Prostate gland (tissue), 2 donors: ENCODE data around the gene MINAR2. TPM values are rescaled to one million over a fixed set of nuclear protein-coding genes. Genes with fewer than 3 reads are reported as not detected.

Experiments used
- DNase-seq: peaks from one replicate; pipeline ENCODE4 v3.0.0-alpha.2; 2019; ENCODE audit warnings: low spot score
- H3K27ac ChIP-seq, 2 donors: fragments of 200-600 bp; sonication (generic); 2 replicates each; pipeline ENCODE4 v1.5.1; 2017 to 2019
- H3K27me3 ChIP-seq: fragments of 200-600 bp; sonication (generic); replicated peaks from 2 replicates; pipeline ENCODE4 v1.5.1; 2019; ENCODE audit not compliant: insufficient read depth
- H3K36me3 ChIP-seq, 2 donors: fragments of 200-600 bp; sonication (generic); 1 replicate in 1 of 2; 2 replicates in 1 of 2; pipeline versions ENCODE4 v1.5.1 to v1.8.1; 2017 to 2019
- H3K4me1 ChIP-seq: fragments of 200-600 bp; sonication (generic); replicated peaks from 2 replicates; pipeline ENCODE4 v1.5.1; 2019
- H3K4me3 ChIP-seq, 2 donors: fragments of 200-600 bp; sonication (generic); 2 replicates each; pipeline ENCODE4 v1.5.1; 2017 to 2019
- H3K9me3 ChIP-seq: fragments of 200-600 bp; sonication (generic); 2 replicates; pipeline ENCODE4 v1.5.1; 2017
- POLR2A ChIP-seq: fragments of 450-650 bp; IDR thresholded peaks from one replicate; pipeline ENCODE4 v1.6.1; 2016; ENCODE audit warnings: antibody characterized with exemption, mild to moderate bottlenecking
- POLR2AphosphoS5 ChIP-seq: sonication (generic); formaldehyde crosslinking; IDR thresholded peaks from one replicate; pipeline ENCODE4 v1.6.1; 2017; ENCODE audit warnings: antibody characterized with exemption
- WGBS: methylation state at CpG from one replicate; pipeline ENCODE4 v1.1.5; 2018; 5-methylcytosine and 5-hydroxymethylcytosine counted together
- intact Hi-C: fragments of 100-400 bp; cut with DNase I; formaldehyde crosslinking; loops from one replicate; pipeline ENCODE4 v1.14.2; 2022
- total RNA-seq, 2 donors: library from RNA; depleted of rRNA; stranded (reverse); fragments of >200 nt; gene quantifications; one replicate each; pipeline ENCODE4 v1.1.0, GENCODE V29; 2016
- TF ChIP-seq, protein P1 (sequence below), 4 experiments: fragments of 200-600 bp in 2 of 4; fragments of 450-650 bp in 2 of 4; sonication (generic) in 2 of 4; IDR thresholded peaks; 1 replicate in 3 of 4; 2 replicates in 1 of 4; pipeline ENCODE4 v1.5.1; 2016 to 2019; ENCODE audit warnings: antibody characterized with exemption in 4 of 4, mild to moderate bottlenecking in 2 of 4, moderate library complexity in 2 of 4

Gene MINAR2
- total RNA-seq, 2 donors from 2014 or later, result not detected

DNA sequence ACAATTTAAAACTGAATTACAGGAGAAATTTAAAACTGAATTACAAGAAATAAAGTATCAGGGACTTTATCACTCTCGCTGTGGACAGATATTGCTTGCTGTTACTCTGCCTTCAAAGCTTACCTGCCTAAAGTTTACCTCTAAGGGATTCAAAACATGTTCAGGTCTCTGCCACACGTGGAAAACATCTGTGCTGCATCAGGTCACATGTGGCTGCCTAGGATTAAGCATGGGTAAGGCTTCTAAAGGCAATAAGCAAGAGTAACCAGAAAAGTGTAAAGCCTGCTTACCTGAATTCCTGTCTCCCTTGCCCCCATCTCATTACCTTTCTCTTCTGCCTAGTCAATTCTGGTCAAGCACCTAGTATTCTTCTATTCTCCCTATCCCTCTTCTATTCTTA lies 18.9 kb downstream of the MINAR2 start:
- no peak overlapping the region for H3K27ac ChIP-seq
- intact Hi-C loops, result loop anchor here (5.0 to 10.0 kb wide), 3 partner anchors 594 to 1552 kb away; no protein-coding TSS in a partner anchor
- H3K4me1 ChIP-seq, result no peaks in the 10 kb centered on the region
- 88% methylated on average over 2 of the region's 2 CpGs for WGBS
- H3K4me3 ChIP-seq, result no peak overlapping the region
- H3K36me3 ChIP-seq, result no peaks in the 10 kb centered on the region
- DNase-seq, result no peak
- TF ChIP-seq POLR2A (no peak), POLR2AphosphoS5 (no peak)
- TF ChIP-seq, protein P1, sequence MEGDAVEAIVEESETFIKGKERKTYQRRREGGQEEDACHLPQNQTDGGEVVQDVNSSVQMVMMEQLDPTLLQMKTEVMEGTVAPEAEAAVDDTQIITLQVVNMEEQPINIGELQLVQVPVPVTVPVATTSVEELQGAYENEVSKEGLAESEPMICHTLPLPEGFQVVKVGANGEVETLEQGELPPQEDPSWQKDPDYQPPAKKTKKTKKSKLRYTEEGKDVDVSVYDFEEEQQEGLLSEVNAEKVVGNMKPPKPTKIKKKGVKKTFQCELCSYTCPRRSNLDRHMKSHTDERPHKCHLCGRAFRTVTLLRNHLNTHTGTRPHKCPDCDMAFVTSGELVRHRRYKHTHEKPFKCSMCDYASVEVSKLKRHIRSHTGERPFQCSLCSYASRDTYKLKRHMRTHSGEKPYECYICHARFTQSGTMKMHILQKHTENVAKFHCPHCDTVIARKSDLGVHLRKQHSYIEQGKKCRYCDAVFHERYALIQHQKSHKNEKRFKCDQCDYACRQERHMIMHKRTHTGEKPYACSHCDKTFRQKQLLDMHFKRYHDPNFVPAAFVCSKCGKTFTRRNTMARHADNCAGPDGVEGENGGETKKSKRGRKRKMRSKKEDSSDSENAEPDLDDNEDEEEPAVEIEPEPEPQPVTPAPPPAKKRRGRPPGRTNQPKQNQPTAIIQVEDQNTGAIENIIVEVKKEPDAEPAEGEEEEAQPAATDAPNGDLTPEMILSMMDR (IDR thresholded peaks at IDR 0.05), result no peak
- H3K27me3 ChIP-seq, result no peaks in the 10 kb centered on the region
- no peaks in the 10 kb centered on the region for H3K9me3 ChIP-seq

DNA sequence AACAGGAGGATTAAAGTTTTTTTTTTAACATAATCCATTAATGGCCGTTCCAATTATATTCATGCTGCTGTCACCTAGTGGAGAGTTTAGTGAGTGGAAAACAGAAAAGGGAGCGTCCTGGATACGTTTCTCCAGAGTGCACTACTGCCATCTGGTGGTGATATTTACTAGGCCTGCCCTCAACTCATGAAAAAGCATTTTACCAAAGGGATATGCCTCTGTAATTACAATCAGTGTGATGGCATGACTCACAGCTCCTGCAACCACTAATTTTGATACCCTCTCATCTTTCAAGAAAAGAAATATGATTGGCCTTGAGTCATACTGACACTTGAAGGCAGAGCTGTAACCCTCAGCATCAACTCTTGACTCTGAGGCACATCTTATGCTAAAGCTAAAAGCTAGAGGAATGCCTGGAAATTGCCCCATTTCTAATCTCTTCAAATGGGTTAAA lies 20.1 kb downstream of the MINAR2 start:
- Histone ChIP-seq H3K27me3 (no peaks in the 10 kb centered on the region), H3K4me1 (no peaks in the 10 kb centered on the region), H3K9me3 (no peaks in the 10 kb centered on the region), H3K36me3 (no peaks in the 10 kb centered on the region), H3K4me3 (no peak overlapping the region), H3K27ac (no peak overlapping the region)
- 0% methylated on average over 3 of the region's 3 CpGs for WGBS
- peak; percentile 75 for DNase-seq
- TF ChIP-seq POLR2AphosphoS5 (no peak), POLR2A (no peak)
- TF ChIP-seq, protein P1 (IDR thresholded peaks at IDR 0.05), result peak; percentile 88 to 97 (median 94)
- intact Hi-C loops, result loop anchor here (5.0 to 10.0 kb wide), 3 partner anchors 596 to 1553 kb away; no protein-coding TSS in a partner anchor

DNA sequence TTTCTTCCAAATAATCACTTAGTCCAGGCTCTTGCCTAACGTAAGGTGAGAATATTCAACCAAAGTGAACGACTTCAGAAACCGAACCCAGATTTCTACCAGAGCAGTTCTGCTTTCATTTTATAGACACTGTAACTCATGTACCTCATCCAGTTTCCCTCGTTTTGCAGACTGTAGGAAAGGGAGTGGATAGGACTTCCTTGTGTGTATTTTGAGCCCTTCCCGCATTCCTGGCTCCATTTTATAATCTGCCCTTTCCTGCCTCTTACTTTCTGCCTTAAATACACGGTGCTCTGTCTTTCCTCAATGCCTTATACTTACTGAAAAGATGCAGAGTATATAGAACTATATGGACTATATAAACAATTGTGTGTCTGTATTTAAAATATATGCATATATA lies 20.8 kb downstream of the MINAR2 start:
- intact Hi-C loops, result loop anchor here (5.0 to 10.0 kb wide), 3 partner anchors 596 to 1554 kb away; no protein-coding TSS in a partner anchor
- no peak for DNase-seq
- TF ChIP-seq POLR2A, result no peak
- no peak for TF ChIP-seq POLR2AphosphoS5
- TF ChIP-seq, protein P1 (IDR thresholded peaks at IDR 0.05), result no peak
- Histone ChIP-seq H3K4me3 (no peak overlapping the region), H3K36me3 (no peaks in the 10 kb centered on the region), H3K4me1 (no peaks in the 10 kb centered on the region), H3K27me3 (no peaks in the 10 kb centered on the region), H3K27ac (no peak overlapping the region), H3K9me3 (no peaks in the 10 kb centered on the region)
- WGBS, result 69% methylated on average over 6 of the region's 6 CpGs

DNA sequence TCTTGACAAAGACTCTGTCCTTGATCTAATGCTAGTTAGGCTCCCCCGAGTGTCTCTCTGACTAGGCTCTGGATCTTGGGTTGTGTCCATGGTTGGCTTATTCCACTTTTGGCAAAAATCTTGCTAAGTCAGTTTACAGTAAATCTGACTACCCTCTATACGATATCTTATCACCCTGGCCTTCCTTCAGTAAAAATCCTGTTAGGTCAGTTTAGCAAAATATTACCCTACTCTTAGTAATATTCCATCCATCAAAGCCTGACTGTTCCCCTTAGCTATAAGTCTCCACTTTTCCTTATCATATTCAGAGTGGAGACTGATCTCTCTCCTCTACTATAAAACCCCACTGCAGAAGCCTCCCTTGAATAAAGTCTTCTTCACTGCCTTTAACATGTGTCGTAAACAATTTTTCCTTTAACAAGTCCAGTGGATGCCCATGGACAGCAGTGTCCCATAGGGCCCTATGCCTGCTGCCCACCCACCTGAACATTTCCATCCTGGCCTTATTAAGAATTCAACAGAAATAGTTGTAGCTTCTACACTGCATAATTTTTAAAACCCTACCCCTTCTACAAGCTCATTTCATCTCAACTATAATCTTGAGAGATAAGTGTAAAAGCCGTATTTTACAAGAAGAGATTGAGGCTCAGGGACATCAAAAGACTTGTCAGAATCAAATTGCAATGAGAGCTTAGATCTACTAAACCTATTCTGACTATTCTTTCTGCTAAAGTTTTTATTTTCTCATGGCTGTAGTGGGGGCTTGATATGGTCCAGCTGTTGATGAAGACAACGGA lies 22.3 kb downstream of the MINAR2 start:
- WGBS, result 70% methylated on average over 5 of the region's 5 CpGs
- intact Hi-C loops, result loop anchor here (2.0 to 5.0 kb wide), 2 partner anchors 83 to 868 kb away; no protein-coding TSS in a partner anchor
- no peak for DNase-seq
- Histone ChIP-seq H3K27ac (no peak overlapping the region), H3K36me3 (no peaks in the 10 kb centered on the region), H3K4me1 (no peaks in the 10 kb centered on the region), H3K9me3 (no peaks in the 10 kb centered on the region), H3K4me3 (no peak overlapping the region), H3K27me3 (no peaks in the 10 kb centered on the region)
- TF ChIP-seq POLR2AphosphoS5 (no peak), POLR2A (no peak)
- TF ChIP-seq, protein P1 (IDR thresholded peaks at IDR 0.05), result no peak
